GM12873 (cell line): ENCODE measurements around the gene WDR81.

Source experiments
- TF ChIP-seq, protein P1 (sequence below): IDR thresholded peaks from 2 replicates; pipeline ENCODE4 v1.5.1; 2012; ENCODE audit warnings: low read depth, mild to moderate bottlenecking, moderate library complexity, low read length, control low read depth; ENCODE audit not compliant: insufficient read depth; ENCODE audit errors: missing control alignments

WDR81 gene

DNA sequence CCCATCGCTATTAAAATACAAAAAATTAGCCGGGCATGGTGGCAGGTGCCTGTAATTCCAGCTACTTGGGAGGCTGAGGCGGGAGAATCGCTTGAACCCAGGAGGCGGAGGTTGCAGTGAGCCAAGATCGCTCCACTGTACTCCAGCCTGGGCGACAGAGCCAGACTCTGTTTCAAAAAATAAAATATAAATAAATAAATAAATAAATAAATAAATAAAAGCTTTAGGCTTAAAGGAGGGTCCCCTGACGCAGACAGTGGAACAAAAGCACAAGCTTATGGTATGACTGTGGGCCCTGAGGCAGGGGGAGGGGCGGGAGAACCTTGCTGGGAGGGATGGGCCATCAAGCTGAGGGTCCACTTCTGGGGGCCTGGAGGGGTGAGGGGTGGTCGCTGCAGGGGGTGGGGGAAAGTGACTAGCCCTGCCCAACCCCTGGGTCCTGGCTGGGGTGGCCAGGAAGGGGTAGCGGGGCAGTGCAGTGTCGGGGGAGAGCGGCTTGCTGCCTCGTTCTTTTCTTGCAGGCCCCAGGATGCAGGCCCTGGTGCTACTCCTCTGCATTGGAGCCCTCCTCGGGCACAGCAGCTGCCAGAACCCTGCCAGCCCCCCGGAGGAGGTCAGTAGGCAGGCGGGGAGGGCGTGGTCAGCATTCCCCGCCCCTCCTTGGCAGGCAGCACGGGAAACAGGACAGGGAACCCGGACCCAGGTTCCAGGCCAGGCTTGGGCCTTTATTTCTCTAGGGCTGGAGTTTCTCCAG lies 42.1 kb downstream of the WDR81 start:
- TF ChIP-seq, protein P1, sequence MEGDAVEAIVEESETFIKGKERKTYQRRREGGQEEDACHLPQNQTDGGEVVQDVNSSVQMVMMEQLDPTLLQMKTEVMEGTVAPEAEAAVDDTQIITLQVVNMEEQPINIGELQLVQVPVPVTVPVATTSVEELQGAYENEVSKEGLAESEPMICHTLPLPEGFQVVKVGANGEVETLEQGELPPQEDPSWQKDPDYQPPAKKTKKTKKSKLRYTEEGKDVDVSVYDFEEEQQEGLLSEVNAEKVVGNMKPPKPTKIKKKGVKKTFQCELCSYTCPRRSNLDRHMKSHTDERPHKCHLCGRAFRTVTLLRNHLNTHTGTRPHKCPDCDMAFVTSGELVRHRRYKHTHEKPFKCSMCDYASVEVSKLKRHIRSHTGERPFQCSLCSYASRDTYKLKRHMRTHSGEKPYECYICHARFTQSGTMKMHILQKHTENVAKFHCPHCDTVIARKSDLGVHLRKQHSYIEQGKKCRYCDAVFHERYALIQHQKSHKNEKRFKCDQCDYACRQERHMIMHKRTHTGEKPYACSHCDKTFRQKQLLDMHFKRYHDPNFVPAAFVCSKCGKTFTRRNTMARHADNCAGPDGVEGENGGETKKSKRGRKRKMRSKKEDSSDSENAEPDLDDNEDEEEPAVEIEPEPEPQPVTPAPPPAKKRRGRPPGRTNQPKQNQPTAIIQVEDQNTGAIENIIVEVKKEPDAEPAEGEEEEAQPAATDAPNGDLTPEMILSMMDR: no peak

DNA sequence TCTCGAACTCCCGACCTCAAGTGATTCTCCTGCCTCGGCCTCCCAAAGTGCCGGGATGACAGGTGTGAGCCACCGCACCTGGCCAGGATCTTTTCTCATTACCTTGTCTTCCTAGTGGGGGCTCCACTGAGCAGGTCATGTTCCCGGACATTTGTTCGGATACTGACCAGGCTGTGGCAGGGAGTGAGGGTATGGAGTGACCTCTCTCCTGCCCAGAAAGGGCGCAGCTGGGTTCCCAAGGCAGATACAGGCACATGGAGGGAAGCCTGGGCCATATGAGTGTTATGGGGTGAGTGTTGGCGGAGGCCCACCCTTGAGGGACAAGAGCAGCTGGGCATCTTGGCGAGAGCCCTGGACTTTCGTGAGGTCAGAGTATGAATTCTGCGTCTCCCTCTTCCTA lies 42.9 kb downstream of the WDR81 start:
- TF ChIP-seq, protein P1: peak; percentile 15

DNA sequence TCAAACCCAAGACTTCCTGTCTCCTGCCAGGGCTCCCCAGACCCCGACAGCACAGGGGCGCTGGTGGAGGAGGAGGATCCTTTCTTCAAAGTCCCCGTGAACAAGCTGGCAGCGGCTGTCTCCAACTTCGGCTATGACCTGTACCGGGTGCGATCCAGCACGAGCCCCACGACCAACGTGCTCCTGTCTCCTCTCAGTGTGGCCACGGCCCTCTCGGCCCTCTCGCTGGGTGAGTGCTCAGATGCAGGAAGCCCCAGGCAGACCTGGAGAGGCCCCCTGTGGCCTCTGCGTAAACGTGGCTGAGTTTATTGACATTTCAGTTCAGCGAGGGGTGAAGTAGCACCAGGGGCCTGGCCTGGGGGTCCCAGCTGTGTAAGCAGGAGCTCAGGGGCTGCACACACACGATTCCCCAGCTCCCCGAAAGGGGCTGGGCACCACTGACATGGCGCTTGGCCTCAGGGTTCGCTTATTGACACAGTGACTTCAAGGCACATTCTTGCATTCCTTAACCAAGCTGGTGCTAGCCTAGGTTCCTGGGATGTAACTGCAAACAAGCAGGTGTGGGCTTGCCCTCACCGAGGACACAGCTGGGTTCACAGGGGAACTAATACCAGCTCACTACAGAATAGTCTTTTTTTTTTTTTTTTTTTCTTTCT lies 45.4 kb downstream of the WDR81 start:
- TF ChIP-seq, protein P1: no peak

DNA sequence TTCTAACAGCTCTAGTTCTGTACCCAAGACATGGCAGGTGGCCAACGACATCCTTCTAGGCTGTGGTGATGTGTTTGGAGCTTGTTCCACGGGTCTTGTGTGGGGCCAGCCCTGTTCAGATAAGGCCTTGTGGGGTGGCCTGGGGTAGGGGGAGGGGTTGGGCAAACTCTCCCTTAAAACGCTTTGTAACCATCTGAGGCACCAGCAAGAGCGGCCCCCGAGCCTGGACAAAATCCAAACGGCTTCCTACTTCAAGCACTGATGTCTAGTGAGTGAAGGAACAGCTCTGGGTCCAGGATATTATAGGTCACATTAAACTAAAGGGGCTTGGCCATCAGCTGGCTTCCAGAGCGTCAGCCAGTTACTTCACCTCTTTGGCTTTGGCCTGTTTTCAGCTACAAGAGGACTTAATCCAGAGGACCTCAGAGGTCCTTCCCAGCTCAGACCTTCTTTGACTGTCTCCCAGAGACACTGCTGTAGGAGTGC lies 49.2 kb downstream of the WDR81 start:
- TF ChIP-seq, protein P1: no peak

DNA sequence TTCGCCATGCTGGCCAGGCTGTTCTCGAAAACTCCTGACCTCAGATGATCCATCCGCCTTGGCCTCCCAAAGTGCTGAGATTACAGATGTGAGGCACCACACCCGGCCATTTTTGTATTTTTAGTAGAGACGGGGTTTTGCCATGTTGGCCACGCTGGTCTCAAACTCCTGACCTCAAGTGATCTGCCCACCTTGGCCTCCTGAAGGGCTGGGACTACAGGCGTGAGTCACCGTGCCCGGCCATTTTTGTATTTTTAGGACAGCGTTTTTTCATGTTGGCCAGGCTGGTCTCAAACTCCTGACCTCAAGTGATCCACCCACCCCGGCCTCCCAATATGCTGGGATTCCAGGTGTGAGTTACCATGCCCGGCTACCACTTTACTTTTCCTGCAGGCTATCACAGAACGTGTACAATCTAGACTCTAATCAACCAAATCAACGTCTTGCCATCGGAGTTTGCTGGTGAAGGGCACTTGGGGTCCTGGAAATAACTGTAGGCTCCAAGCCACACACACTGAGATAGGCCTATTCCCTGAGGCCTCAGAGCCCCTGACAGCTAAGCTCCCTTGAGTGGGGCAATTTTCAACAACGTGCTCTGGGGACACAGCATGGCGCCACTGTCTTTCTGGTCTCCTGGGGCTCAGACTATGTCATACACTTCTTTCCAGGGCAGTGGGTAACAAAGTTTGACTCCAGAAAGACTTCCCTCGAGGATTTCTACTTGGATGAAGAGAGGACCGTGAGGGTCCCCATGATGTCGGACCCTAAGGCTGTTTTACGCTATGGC lies 50.1 kb downstream of the WDR81 start:
- TF ChIP-seq, protein P1: no peak

DNA sequence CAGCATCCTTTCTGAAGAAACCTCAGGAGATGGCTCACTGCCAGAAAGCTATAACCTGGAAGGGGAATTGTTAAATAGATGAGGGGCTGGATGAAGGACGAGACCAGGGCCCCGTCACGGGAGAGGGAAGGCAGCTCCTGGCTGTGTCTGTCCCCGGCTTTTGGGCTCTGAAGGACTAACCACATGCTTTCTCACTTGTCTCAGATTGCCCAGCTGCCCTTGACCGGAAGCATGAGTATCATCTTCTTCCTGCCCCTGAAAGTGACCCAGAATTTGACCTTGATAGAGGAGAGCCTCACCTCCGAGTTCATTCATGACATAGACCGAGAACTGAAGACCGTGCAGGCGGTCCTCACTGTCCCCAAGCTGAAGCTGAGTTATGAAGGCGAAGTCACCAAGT lies 51.8 kb downstream of the WDR81 start:
- TF ChIP-seq, protein P1: no peak

DNA sequence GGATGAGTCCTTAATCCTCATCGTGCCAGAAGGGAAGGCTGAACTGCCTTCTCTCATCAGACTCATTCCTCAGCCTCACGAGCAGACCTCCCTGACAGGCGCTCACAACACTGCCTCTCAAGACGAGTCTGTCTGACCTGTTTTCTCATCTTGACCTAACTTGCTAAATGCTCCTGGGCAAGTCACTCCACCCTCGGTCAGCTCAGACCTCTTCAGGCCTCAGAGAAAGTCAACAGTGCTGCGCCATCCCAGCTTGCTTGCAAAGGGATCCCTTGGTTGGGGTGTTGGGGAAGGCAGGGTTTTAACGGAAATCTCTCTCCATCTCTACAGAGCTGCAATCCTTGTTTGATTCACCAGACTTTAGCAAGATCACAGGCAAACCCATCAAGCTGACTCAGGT lies 52.4 kb downstream of the WDR81 start:
- TF ChIP-seq, protein P1: no peak
